ENCODE results near the gene SERPIND1.
"Not testable (repeated sequence)": the region's sequence is repeated elsewhere in the genome, so short reads cannot be mapped to it uniquely, and the experiment has no call there.

Gene SERPIND1

DNA sequence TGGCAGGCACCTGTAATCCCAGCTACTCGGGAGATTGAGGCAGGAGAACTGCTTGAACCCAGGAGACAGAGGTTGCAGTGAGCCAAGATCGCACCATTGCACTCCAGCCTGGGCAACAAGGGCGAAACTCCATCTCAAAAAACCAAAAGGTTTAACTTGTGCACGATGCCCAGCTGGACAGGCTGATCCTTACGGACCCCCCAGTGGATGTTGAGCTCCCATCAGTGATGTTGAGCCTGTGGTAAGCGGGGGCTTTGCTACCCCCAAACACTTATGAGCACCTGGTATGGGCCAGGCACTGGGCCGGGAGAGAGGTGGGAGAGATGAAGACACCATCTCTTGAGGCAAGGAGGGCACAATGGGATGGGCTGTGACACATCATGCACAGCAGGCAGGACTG, 7.4 kb upstream of the SERPIND1 start:
- Mint-ChIP-seq H3K4me1 (no peaks in the 10 kb centered on the region), H3K27ac (no peak overlapping the region), H3K9me3 (no peaks in the 10 kb centered on the region), H3K27me3 (ENCODE audit: low read depth) (no peaks in the 10 kb centered on the region), H3K36me3 (ENCODE audit: low read depth) (peaks cover 43% of the 10 kb centered on the region), H3K4me3 (no peak overlapping the region)
- TF ChIP-seq CTCF (IDR thresholded peaks at IDR 0.05; ENCODE audit: unreplicated experiment in 3 of 3) = no peak

- H3K36me3 Mint-ChIP-seq (ENCODE audit: low read depth) = peaks cover 34% of the 10 kb centered on the region
- H3K27ac Mint-ChIP-seq; H3K27me3 Mint-ChIP-seq (ENCODE audit: low read depth); H3K4me3 Mint-ChIP-seq; H3K9me3 Mint-ChIP-seq; H3K4me1 Mint-ChIP-seq: not testable (repeated sequence)
These were observed 4.5 kb upstream of the SERPIND1 start for GRCh38 chr22:20769496-20769826.

GRCh38 chr22:20771918-20772625, 1.8 kb upstream of the SERPIND1 start:
- TF ChIP-seq CTCF (IDR thresholded peaks at IDR 0.05; ENCODE audit: unreplicated experiment in 3 of 3) = peak; percentile 15 to 26 (median 15)
- H3K27me3 Mint-ChIP-seq (ENCODE audit: low read depth) = no peaks in the 10 kb centered on the region

GRCh38 chr22:20774882-20775281, 969 bp downstream of the SERPIND1 start:
- Mint-ChIP-seq H3K4me3 (no peak overlapping the region), H3K27me3 (ENCODE audit: low read depth) (no peaks in the 10 kb centered on the region), H3K9me3 (no peaks in the 10 kb centered on the region), H3K27ac (peak overlapping the region in 1 of 3 experiments; percentile 52), H3K36me3 (ENCODE audit: low read depth) (peaks cover 29% of the 10 kb centered on the region), H3K4me1 (no peaks in the 10 kb centered on the region)
- no peak for TF ChIP-seq CTCF (IDR thresholded peaks at IDR 0.05; ENCODE audit: unreplicated experiment in 3 of 3)

More at GRCh38 chr22:20771918-20772625, 1.8 kb upstream of the SERPIND1 start:
- Mint-ChIP-seq H3K9me3 (no peaks in the 10 kb centered on the region), H3K4me3 (no peak overlapping the region), H3K4me1 (no peaks in the 10 kb centered on the region), H3K27ac (peak overlapping the region in 1 of 3 experiments; percentile 88), H3K36me3 (ENCODE audit: low read depth) (peaks cover 21% of the 10 kb centered on the region)

- Mint-ChIP-seq H3K36me3 (ENCODE audit: low read depth) (peaks cover 28% of the 10 kb centered on the region), H3K9me3 (no peaks in the 10 kb centered on the region), H3K27ac (no peak overlapping the region), H3K4me3 (no peak overlapping the region), H3K27me3 (ENCODE audit: low read depth) (no peaks in the 10 kb centered on the region), H3K4me1 (no peaks in the 10 kb centered on the region)
- TF ChIP-seq CTCF (IDR thresholded peaks at IDR 0.05; ENCODE audit: unreplicated experiment in 3 of 3) = no peak
These were observed 1.5 kb downstream of the SERPIND1 start for GRCh38 chr22:20775342-20775895.

GRCh38 chr22:20776624-20777405, 2.9 kb downstream of the SERPIND1 start:
- no peaks in the 10 kb centered on the region for H3K9me3 Mint-ChIP-seq
- no peaks in the 10 kb centered on the region for H3K4me1 Mint-ChIP-seq
- no peak overlapping the region for H3K27ac Mint-ChIP-seq
- no peak for TF ChIP-seq CTCF (IDR thresholded peaks at IDR 0.05; ENCODE audit: unreplicated experiment in 3 of 3)
- H3K27me3 Mint-ChIP-seq (ENCODE audit: low read depth) = no peaks in the 10 kb centered on the region
- no peak overlapping the region for H3K4me3 Mint-ChIP-seq
- H3K36me3 Mint-ChIP-seq (ENCODE audit: low read depth) = peaks cover 24% of the 10 kb centered on the region
